KMS-11 (cell line): ENCODE measurements around the gene RCAN1.

Source experiments
- H2AFZ ChIP-seq: fragments of 200-600 bp; sonication (generic); 2 replicates; pipeline ENCODE4 v1.6.1; 2016; ENCODE audit warnings: antibody characterized with exemption, mixed run types, low read depth
- H3K27ac ChIP-seq: fragments of 200-600 bp; sonication (generic); 2 replicates; pipeline ENCODE4 v1.6.1; 2016; ENCODE audit warnings: mild to moderate bottlenecking, mixed run types
- H3K27me3 ChIP-seq: fragments of 200-600 bp; sonication (generic); 2 replicates; pipeline ENCODE4 v1.6.1; 2017; ENCODE audit warnings: mild to moderate bottlenecking, low read depth, mixed run types, moderate library complexity; ENCODE audit not compliant: insufficient read depth
- H3K36me3 ChIP-seq: fragments of 200-600 bp; sonication (generic); 2 replicates; pipeline ENCODE4 v1.6.1; 2017; ENCODE audit warnings: mild to moderate bottlenecking, mixed run types; ENCODE audit not compliant: insufficient read depth
- H3K4me1 ChIP-seq: fragments of 200-600 bp; sonication (generic); 2 replicates; pipeline ENCODE4 v1.6.1; 2016; ENCODE audit warnings: mild to moderate bottlenecking, low read depth, mixed run types; ENCODE audit not compliant: poor library complexity, severe bottlenecking
- H3K4me2 ChIP-seq: fragments of 200-600 bp; sonication (generic); 2 replicates; pipeline ENCODE4 v1.7.0; 2016; ENCODE audit warnings: mild to moderate bottlenecking, mixed run types
- H3K4me3 ChIP-seq: fragments of 200-600 bp; sonication (generic); IDR thresholded peaks from 2 replicates; pipeline ENCODE4 v1.6.1; 2017; ENCODE audit warnings: low read depth, low read length, mixed read lengths; ENCODE audit not compliant: insufficient read depth
- H3K79me2 ChIP-seq: fragments of 200-600 bp; sonication (generic); 2 replicates; pipeline ENCODE4 v1.6.1; 2016; ENCODE audit warnings: low read depth, mixed run types; ENCODE audit not compliant: insufficient read depth
- H3K9ac ChIP-seq: fragments of 200-600 bp; sonication (generic); 2 replicates; pipeline ENCODE4 v1.6.1; 2016; ENCODE audit warnings: mild to moderate bottlenecking, mixed run types
- H4K20me1 ChIP-seq: fragments of 200-600 bp; sonication (generic); 2 replicates; pipeline ENCODE4 v1.6.1; 2016; ENCODE audit warnings: mild to moderate bottlenecking, mixed run types; ENCODE audit not compliant: insufficient read depth
- CTCF ChIP-seq: fragments of 200-600 bp; sonication (generic); conservative IDR thresholded peaks from 2 replicates; pipeline ENCODE4 v1.6.1; 2017; ENCODE audit warnings: low read depth, mild to moderate bottlenecking, antibody characterized with exemption, low read length, moderate library complexity, mixed read lengths

RCAN1 gene

GRCh38 chr21:34602061-34602460 lies 12.9 kb downstream of the RCAN1 start:
- no peaks in the 10 kb centered on the region for H3K4me1 ChIP-seq
- H3K36me3 ChIP-seq: no peaks in the 10 kb centered on the region
- TF ChIP-seq CTCF: no peak
- H3K4me2 ChIP-seq: no peak overlapping the region
- H3K9ac ChIP-seq: no peak overlapping the region
- H4K20me1 ChIP-seq: no peaks in the 10 kb centered on the region
- H3K79me2 ChIP-seq: no peaks in the 10 kb centered on the region; the same call in 1 of the 2 replicates
- no peak overlapping the region for H3K27ac ChIP-seq
- H3K4me3 ChIP-seq: no peak overlapping the region
- H2AFZ ChIP-seq: no peak overlapping the region
- H3K27me3 ChIP-seq: no peaks in the 10 kb centered on the region

- Histone ChIP-seq H3K9ac (no peak overlapping the region), H3K27ac (no peak overlapping the region), H4K20me1 (no peaks in the 10 kb centered on the region), H3K36me3 (no peaks in the 10 kb centered on the region), H3K4me3 (no peak overlapping the region), H3K4me2 (no peak overlapping the region), H2AFZ (no peak overlapping the region), H3K4me1 (no peaks in the 10 kb centered on the region), H3K27me3 (no peaks in the 10 kb centered on the region), H3K79me2 (no peaks in the 10 kb centered on the region)
- TF ChIP-seq CTCF: no peak
These were observed 15.3 kb downstream of the RCAN1 start for GRCh38 chr21:34599534-34600101.

GRCh38 chr21:34598931-34599400 lies 15.9 kb downstream of the RCAN1 start:
- H3K4me1 ChIP-seq: no peaks in the 10 kb centered on the region
- TF ChIP-seq CTCF: no peak
- no peak overlapping the region for H2AFZ ChIP-seq
- no peak overlapping the region for H3K27ac ChIP-seq
- H4K20me1 ChIP-seq: no peaks in the 10 kb centered on the region
- no peak overlapping the region for H3K4me3 ChIP-seq
- no peak overlapping the region for H3K9ac ChIP-seq
- H3K27me3 ChIP-seq: no peaks in the 10 kb centered on the region
- H3K79me2 ChIP-seq: no peaks in the 10 kb centered on the region
- no peak overlapping the region for H3K4me2 ChIP-seq
- H3K36me3 ChIP-seq: no peaks in the 10 kb centered on the region

GRCh38 chr21:34597406-34597805 lies 17.5 kb downstream of the RCAN1 start:
- no peak overlapping the region for H3K27ac ChIP-seq
- no peak overlapping the region for H3K4me2 ChIP-seq
- H3K4me1 ChIP-seq: no peaks in the 10 kb centered on the region
- no peaks in the 10 kb centered on the region for H3K27me3 ChIP-seq
- H3K9ac ChIP-seq: no peak overlapping the region
- no peak overlapping the region for H3K4me3 ChIP-seq
- no peaks in the 10 kb centered on the region for H4K20me1 ChIP-seq
- TF ChIP-seq CTCF: no peak
- H3K36me3 ChIP-seq: no peaks in the 10 kb centered on the region
- no peaks in the 10 kb centered on the region for H3K79me2 ChIP-seq
- no peak overlapping the region for H2AFZ ChIP-seq
